ENCODE results near the gene NUMBL.

DNA sequence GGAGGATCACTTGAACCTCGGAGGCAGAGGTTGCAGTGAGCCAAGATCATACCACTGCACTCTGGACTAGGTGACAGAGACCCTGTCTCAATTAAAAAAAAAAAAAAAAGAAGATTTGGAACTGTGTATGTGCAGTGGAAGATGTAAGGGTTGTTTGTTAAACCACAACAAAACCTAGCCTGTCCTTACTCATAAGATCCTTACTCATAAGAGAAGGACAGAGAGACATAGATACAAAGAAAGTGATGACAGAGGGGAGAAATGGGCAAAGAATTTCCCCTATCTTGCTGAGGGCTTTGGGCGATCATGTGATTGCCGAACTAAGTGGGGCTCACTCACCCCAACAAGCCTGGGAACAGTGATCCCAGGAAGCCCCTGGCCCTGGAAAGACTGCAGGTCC, 34.4 kb upstream of the NUMBL start:
- TF ChIP-seq, protein P1, sequence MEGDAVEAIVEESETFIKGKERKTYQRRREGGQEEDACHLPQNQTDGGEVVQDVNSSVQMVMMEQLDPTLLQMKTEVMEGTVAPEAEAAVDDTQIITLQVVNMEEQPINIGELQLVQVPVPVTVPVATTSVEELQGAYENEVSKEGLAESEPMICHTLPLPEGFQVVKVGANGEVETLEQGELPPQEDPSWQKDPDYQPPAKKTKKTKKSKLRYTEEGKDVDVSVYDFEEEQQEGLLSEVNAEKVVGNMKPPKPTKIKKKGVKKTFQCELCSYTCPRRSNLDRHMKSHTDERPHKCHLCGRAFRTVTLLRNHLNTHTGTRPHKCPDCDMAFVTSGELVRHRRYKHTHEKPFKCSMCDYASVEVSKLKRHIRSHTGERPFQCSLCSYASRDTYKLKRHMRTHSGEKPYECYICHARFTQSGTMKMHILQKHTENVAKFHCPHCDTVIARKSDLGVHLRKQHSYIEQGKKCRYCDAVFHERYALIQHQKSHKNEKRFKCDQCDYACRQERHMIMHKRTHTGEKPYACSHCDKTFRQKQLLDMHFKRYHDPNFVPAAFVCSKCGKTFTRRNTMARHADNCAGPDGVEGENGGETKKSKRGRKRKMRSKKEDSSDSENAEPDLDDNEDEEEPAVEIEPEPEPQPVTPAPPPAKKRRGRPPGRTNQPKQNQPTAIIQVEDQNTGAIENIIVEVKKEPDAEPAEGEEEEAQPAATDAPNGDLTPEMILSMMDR (IDR thresholded peaks at IDR 0.05), result no peak
- no peak for TF ChIP-seq ZFX (IDR thresholded peaks at IDR 0.05; ENCODE audit: borderline replicate concordance)
